Urinary bladder (tissue), 4 donors: ENCODE data around the gene BCKDK. TPM values are rescaled to one million over a fixed set of nuclear protein-coding genes. Genes with fewer than 3 reads are reported as not detected.
A peak's percentile ranks its signal among the peaks of the same experiment; 100 is the strongest.

Experiments
- DNase-seq: peaks from one replicate; pipeline ENCODE4 v3.0.0-alpha.2; 2015; ENCODE audit errors: extremely low spot score
- H3K27ac ChIP-seq: one replicate; pipeline ENCODE4 v1.5.1; 2013; ENCODE audit warnings: low read depth, mild to moderate bottlenecking, moderate library complexity
- H3K36me3 ChIP-seq: one replicate; pipeline ENCODE4 v1.6.1; 2013; ENCODE audit warnings: mild to moderate bottlenecking, moderate library complexity; ENCODE audit not compliant: insufficient read depth
- H3K4me1 ChIP-seq: one replicate; pipeline ENCODE4 v1.6.1; 2013; ENCODE audit warnings: mild to moderate bottlenecking, moderate library complexity; ENCODE audit not compliant: insufficient read depth
- H3K4me3 ChIP-seq: one replicate; pipeline ENCODE4 v1.5.1; 2013; ENCODE audit warnings: low read depth, low read length
- whole genome bisulfite sequencing: extraction: QIAGEN DNeasy Blood & Tissue Kit; methylation state at CpG from one replicate; pipeline ENCODE4 v1.1.7; 2013; 5-methylcytosine and 5-hydroxymethylcytosine counted together
- polyA plus RNA-seq: library from polyadenylated mRNA; stranded (reverse); fragments of 200-250 nt; gene quantifications from one replicate; pipeline ENCODE4 v1.2.3, GENCODE V29; 2013
- total RNA-seq: library from RNA; depleted of rRNA; stranded (reverse); fragments of >200 nt; gene quantifications from one replicate; pipeline ENCODE4 v1.2.3, GENCODE V29; 2014
- donor health status: healthy with polysubstance abuse.
- donor health status: healthy.

The BCKDK gene
- total and polyA plus RNA-seq, 2 donors = 10.4 to 56.0 TPM

- no peak for DNase-seq
- 82% methylated on average over 13 of the region's 13 CpGs for WGBS
- Histone ChIP-seq H3K4me3 (no peak overlapping the region), H3K36me3 (peaks cover 5% of the 10 kb centered on the region), H3K4me1 (no peaks in the 10 kb centered on the region), H3K27ac (no peak overlapping the region)
These were observed 24.2 kb upstream of the BCKDK start for GRCh38 chr16:31083981-31084380.

DNA sequence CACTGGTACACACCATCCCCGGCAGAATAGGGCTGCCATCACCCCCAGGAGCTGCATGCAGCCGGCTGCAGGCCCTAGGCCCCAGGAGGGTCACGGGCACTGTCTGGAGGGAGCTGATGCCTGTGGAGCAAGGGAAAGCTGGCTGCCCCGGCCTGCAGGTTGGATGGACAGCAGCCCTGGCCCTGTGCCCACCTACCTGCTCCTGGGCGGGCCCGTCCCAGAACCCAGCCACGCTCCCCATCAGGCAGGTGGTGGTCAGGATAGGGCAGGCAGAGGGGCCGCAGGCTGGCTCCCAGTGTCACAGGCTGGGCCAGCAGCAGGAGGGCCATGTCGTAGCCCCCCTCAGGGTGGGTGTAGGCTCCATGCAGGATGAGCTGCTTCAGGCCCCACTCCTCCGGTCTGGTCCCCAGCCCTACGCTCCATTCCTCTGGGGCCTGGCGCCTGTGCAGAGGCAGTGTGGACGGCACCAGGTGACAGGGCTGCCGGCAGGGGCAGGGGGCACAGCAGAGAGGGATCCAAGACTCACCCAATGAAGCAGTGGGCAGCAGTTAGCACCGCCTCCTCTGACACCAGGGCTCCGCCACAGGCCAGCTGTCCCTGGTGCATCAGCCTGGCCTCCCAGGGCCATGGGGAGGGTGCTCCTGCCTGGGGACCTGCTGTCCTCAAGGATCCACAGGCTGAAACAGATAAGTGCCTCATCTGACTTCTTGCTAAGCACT is 23.4 kb upstream of the BCKDK start:
- WGBS = 86% methylated on average over 16 of the region's 16 CpGs
- no peak for DNase-seq

DNA sequence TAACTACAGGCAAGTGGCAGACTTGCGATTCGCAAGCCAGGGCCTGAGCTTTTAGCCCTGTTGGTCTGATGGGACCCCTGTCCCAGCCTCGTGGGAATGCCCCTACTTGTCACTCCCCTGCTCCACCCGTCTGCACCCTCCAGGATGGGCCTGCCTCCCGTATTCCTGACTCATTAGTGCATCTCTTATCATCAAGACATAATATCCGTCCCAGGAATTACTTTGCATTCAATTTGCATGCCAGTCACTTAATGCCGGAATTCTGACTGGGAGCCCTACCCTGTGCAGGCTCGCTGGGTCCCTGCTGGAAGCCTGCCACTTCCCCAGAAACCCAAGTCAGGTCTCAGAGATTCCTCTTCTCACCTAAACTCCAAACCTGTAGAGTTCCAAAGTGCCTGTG is 22.8 kb upstream of the BCKDK start:
- Histone ChIP-seq H3K4me3 (no peak overlapping the region), H3K27ac (no peak overlapping the region), H3K4me1 (no peaks in the 10 kb centered on the region), H3K36me3 (peaks cover 5% of the 10 kb centered on the region)
- 82% methylated on average over 8 of the region's 8 CpGs for WGBS
- DNase-seq = no peak

More for the DNA sequence above, 23.4 kb upstream of the BCKDK start:
- Histone ChIP-seq H3K27ac (no peak overlapping the region), H3K4me3 (no peak overlapping the region), H3K4me1 (no peaks in the 10 kb centered on the region), H3K36me3 (peaks cover 5% of the 10 kb centered on the region)

DNA sequence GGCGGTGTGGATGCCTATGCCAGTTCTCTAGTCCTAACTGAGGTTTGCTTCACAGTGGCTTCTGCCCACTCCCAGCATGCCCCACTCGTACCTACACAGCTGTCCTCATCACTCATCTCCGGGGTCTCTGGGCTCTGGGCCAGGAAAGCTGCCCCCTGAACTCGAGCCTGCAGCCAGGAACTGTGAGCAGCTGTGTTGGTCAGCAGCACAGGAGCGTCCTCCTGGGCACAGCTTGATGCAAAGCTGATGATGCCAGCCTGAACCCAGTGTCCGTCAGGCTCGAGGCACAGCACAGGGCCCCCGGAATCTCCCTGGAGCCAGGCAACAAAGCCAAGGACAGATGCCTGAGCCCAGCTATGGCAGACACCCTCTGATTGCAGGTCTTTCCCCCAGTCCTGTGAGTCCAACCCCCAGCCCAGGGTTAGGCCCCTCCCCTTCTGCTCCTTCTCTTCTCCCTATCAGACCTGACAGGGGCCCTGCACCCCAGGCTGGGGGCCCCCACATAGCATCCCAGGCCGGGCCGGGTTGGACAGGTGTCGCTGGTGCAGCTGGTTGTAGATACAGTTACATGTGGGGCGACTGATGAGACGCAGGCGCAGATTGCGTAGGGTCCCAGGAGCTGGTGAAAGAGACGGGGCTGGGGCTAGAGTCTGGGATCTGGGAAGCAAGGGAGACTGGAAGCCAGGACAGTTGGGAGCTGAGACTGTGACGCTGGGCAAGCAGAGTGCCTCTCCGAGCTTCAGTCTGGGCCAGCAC is 22.1 kb upstream of the BCKDK start:
- DNase-seq = no peak
- H3K27ac ChIP-seq = no peak overlapping the region
- H3K4me3 ChIP-seq = no peak overlapping the region
- WGBS = 84% methylated on average over 18 of the region's 18 CpGs
- no peaks in the 10 kb centered on the region for H3K4me1 ChIP-seq
- H3K36me3 ChIP-seq = peaks cover 4% of the 10 kb centered on the region

DNA sequence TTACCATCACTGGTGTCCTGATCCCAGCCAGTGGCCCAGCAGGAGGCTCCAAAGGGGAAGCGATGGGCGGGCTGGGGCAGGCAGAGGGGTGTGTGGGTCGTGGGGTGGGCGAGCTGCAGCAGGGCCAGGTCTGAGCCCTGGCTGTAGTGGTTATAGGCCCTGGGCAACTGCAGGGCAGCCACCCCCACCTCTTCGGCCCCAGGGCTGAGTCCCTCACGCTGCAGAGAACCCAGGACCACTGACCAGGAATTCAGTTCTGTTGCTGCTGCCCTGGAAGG is 21.6 kb upstream of the BCKDK start:
- no peak for DNase-seq
- Histone ChIP-seq H3K4me3 (no peak overlapping the region), H3K36me3 (peaks cover 4% of the 10 kb centered on the region), H3K4me1 (no peaks in the 10 kb centered on the region), H3K27ac (no peak overlapping the region)
- 83% methylated on average over 6 of the region's 6 CpGs for WGBS

GRCh38 chr16:31087481-31087880 is 20.7 kb upstream of the BCKDK start:
- H3K27ac ChIP-seq = no peak overlapping the region
- DNase-seq = no peak
- no peaks in the 10 kb centered on the region for H3K4me1 ChIP-seq
- 90% methylated on average over 8 of the region's 8 CpGs for WGBS
- peaks cover 4% of the 10 kb centered on the region for H3K36me3 ChIP-seq
- H3K4me3 ChIP-seq = no peak overlapping the region

GRCh38 chr16:31087971-31088370 is 20.2 kb upstream of the BCKDK start:
- no peak for DNase-seq
- WGBS = 79% methylated on average over 5 of the region's 5 CpGs
- Histone ChIP-seq H3K4me3 (no peak overlapping the region), H3K4me1 (no peaks in the 10 kb centered on the region), H3K27ac (no peak overlapping the region), H3K36me3 (peaks cover 3% of the 10 kb centered on the region)

DNA sequence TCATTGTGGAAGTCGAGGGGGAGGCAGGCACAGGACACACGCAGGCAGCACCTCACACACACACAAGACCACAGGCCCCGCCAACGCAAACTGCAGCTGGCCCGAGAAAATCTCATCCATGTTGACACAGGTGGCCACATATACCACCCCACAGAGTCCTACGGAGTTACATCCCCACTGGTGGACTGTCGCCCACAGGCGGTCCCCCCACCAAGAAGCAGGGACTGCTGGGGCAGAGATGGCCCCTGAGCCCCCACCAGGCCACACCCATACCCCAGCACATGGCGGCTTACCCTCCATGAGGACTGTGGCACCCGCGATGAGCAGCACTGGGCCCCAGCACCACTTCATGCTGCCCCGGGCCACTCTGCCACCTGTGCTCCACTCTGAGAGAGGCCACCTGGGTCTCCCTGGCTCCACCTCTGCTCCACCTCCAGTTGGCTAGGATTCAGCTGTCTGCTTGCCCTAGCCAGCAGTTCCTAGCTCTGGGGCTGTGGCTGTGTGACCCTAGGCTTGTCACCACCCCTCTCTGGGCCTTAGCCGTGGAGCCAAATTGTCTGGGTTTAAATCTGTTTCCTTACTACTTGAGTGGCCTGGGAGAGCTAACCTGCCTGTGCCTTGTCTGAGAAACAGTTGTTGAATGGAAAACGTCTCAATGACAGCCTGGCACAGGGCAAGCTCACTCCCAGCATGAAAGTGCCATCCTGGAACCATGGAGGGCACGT is 19.6 kb upstream of the BCKDK start, which contains the start of gene PRSS53:
TSS of gene PRSS53 (minus strand) at position 485 of the 725 bp plus-strand sequence. CDS start at position 351, 134 bp downstream.
- no peak within 1 kb of the TSS for H3K4me3 ChIP-seq
- no peak for DNase-seq
- 86% methylated on average over 15 of the region's 15 CpGs for WGBS
- H3K4me1 ChIP-seq = peaks cover 2% of the 10 kb centered on the region
- H3K27ac ChIP-seq = no peak within 1 kb of the TSS
- H3K36me3 ChIP-seq = peaks cover 2% of the 10 kb centered on the region

GRCh38 chr16:31089199-31089598 is 19.0 kb upstream of the BCKDK start:
- peaks cover 2% of the 10 kb centered on the region for H3K36me3 ChIP-seq
- WGBS = 89% methylated on average over 8 of the region's 8 CpGs
- DNase-seq = no peak
- H3K4me3 ChIP-seq = no peak overlapping the region
- peaks cover 2% of the 10 kb centered on the region for H3K4me1 ChIP-seq
- no peak overlapping the region for H3K27ac ChIP-seq

- DNase-seq = no peak
- Histone ChIP-seq H3K4me1 (peaks cover 2% of the 10 kb centered on the region), H3K27ac (no peak overlapping the region), H3K36me3 (peaks cover 2% of the 10 kb centered on the region), H3K4me3 (no peak overlapping the region)
- 87% methylated on average over 2 of the region's 2 CpGs for WGBS
These were observed 17.6 kb upstream of the BCKDK start for GRCh38 chr16:31090540-31090939.

GRCh38 chr16:31092330-31092729 is 15.9 kb upstream of the BCKDK start:
- Histone ChIP-seq H3K27ac (no peak overlapping the region), H3K4me1 (peaks cover 2% of the 10 kb centered on the region), H3K4me3 (no peak overlapping the region), H3K36me3 (peaks cover 2% of the 10 kb centered on the region)
- 90% methylated on average over 5 of the region's 5 CpGs for WGBS
- no peak for DNase-seq

- Histone ChIP-seq H3K4me3 (no peak overlapping the region), H3K4me1 (peaks cover 2% of the 10 kb centered on the region), H3K27ac (no peak overlapping the region), H3K36me3 (peaks cover 2% of the 10 kb centered on the region)
- no peak for DNase-seq
- WGBS = 33% methylated on average over 17 of the region's 17 CpGs
These were observed 15.0 kb upstream of the BCKDK start for GRCh38 chr16:31093132-31093703.

- no peak for DNase-seq
- WGBS = under 1% methylated on average over 20 of the region's 20 CpGs
These were observed 14.1 kb upstream of the BCKDK start for GRCh38 chr16:31094088-31094423.

More at GRCh38 chr16:31094088-31094423, 14.1 kb upstream of the BCKDK start:
- peaks cover 2% of the 10 kb centered on the region for H3K36me3 ChIP-seq
- H3K4me1 ChIP-seq = peaks cover 2% of the 10 kb centered on the region
- H3K4me3 ChIP-seq = peak overlapping the region; percentile 72
- H3K27ac ChIP-seq = peak overlapping the region; percentile 88
